Measurements from ENCODE around the gene ANXA6. TPM values are rescaled to one million over a fixed set of nuclear protein-coding genes. Genes with fewer than 3 reads are reported as not detected.

ANXA6 gene
- total and polyA plus RNA-seq, 2 of the 4 experiments (the other 2 are of a cell fraction) = 355 to 610 TPM

DNA sequence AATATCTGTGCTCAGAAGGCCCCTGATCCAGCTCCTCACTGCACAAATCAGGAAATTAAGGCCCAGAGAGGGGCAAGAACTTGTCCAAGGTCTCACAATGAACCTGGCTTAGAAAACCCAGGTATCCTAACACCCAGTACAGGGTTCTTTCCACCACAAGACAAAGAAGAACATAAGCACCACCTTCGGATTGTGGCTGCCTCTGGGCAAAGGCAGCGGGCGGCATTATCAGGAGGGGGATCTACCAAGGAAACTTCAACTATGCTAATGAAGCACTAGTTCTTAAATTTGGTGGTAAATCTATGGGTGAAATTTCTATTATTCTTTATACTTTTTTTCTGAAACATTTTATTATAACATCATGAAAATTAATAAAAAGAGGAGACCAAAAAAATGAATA lies 17.9 kb downstream of the ANXA6 start:
- Histone ChIP-seq H3K18ac (ENCODE audit: low read depth, low read length) (no peak overlapping the region), H3K9ac (ENCODE audit: low read depth, low read length) (no peak overlapping the region), H2BK20ac (ENCODE audit: low read depth, low read length) (no peak overlapping the region), H3K4me1 (ENCODE audit: control insufficient read depth, insufficient read depth, low read length) (no peaks in the 10 kb centered on the region; the same call in 1 of the 2 replicates), H2AK5ac (ENCODE audit: low read depth, low read length) (no peak overlapping the region), H3K4me3 (ENCODE audit: insufficient read depth, low read depth, low read length) (no peak overlapping the region), H3K4ac (ENCODE audit: low read depth, low read length) (no peak overlapping the region), H3K36me3 (ENCODE audit: control insufficient read depth, insufficient read depth, low read length) (peaks cover 83% of the 10 kb centered on the region), H3K27me3 (ENCODE audit: control insufficient read depth, insufficient read depth, low read length) (no peaks in the 10 kb centered on the region), H3K9me1 (ENCODE audit: insufficient read depth, low read length) (peaks cover 23% of the 10 kb centered on the region), H2BK15ac (ENCODE audit: low read depth, low read length) (no peak overlapping the region), H2AFZ (replicated peaks; ENCODE audit: low read length, poor library complexity) (no peak overlapping the region), H4K8ac (ENCODE audit: low read depth in 2 of 2, low read length in 2 of 2) (no peak overlapping the region), H2BK5ac (ENCODE audit: low read depth, low read length, poor library complexity, severe bottlenecking) (no peak overlapping the region), H3K14ac (replicated peaks; ENCODE audit: low read depth, low read length) (no peak overlapping the region), H3K4me2 (ENCODE audit: low read depth, low read length) (no peak overlapping the region), H2AK9ac (replicated peaks; ENCODE audit: low read depth, low read length, poor library complexity) (no peak overlapping the region), H2BK120ac (ENCODE audit: low read depth, low read length) (no peak overlapping the region), H4K91ac (ENCODE audit: insufficient read depth, low read depth, low read length) (no peak overlapping the region), H4K5ac (ENCODE audit: low read depth, low read length) (no peak overlapping the region), H3K9me3 (ENCODE audit: control insufficient read depth, insufficient read depth, low read length) (no peaks in the 10 kb centered on the region), H4K20me1 (ENCODE audit: insufficient read depth, low read length) (peaks cover 66% of the 10 kb centered on the region), H3K23ac (ENCODE audit: low read depth, low read length) (no peak overlapping the region), H3K56ac (ENCODE audit: extremely low read depth, insufficient read depth, low read length) (no peak overlapping the region), H3K79me1 (ENCODE audit: low read depth in 1 of 2, low read length in 2 of 2) (peaks cover 59 to 96% of the 10 kb centered on the region in 2 experiments), H3K27ac (ENCODE audit: insufficient read depth, low read length) (no peak overlapping the region)
- ChIA-PET CTCF (interaction anchor here (1.6 kb wide), 1 partner anchor 14 kb away, joined by 5 read pairs; no protein-coding TSS in a partner anchor), POLR2A (ENCODE audit: unreplicated experiment) (no interaction called here)
- WGBS, 2 experiments (ENCODE audit: extremely low coverage in 2 of 2, insufficient read length in 1 of 2) = no CpG with 5 or more reads among the region's 3 CpGs
- DNase-seq (no peak), ATAC-seq (ENCODE audit: low read depth) (no peak)
- TF ChIP-seq SMC3 (IDR thresholded peaks at IDR 0.05; ENCODE audit: low read depth, low read length) (no peak), MXI1 (IDR thresholded peaks at IDR 0.05; ENCODE audit: borderline replicate concordance, low read depth, low read length) (no peak), USF2 (IDR thresholded peaks at IDR 0.05; ENCODE audit: low read depth, low read length) (no peak), POLR2A (IDR thresholded peaks at IDR 0.05; ENCODE audit: low read depth, low read length) (no peak), NFE2L2 (IDR thresholded peaks at IDR 0.05; ENCODE audit: low read depth, low read length) (no peak), MAFK (IDR thresholded peaks at IDR 0.05; ENCODE audit: low read depth, low read length) (no peak), ELK1 (IDR thresholded peaks at IDR 0.05; ENCODE audit: borderline replicate concordance, low read depth, low read length) (no peak), FOS (IDR thresholded peaks at IDR 0.05; ENCODE audit: low read depth, low read length) (no peak), BHLHE40 (IDR thresholded peaks at IDR 0.05; ENCODE audit: low read depth, low read length) (no peak), CEBPB (IDR thresholded peaks at IDR 0.05; ENCODE audit: low read depth, low read length) (no peak), CHD1 (IDR thresholded peaks at IDR 0.05; ENCODE audit: low read depth, low read length) (no peak), RAD21 (IDR thresholded peaks at IDR 0.05; ENCODE audit: low read length) (no peak), RCOR1 (IDR thresholded peaks at IDR 0.05; ENCODE audit: insufficient replicate concordance, low read length) (no peak), RFX5 (IDR thresholded peaks at IDR 0.05; ENCODE audit: low read depth, low read length) (no peak), MAZ (IDR thresholded peaks at IDR 0.05; ENCODE audit: borderline replicate concordance, low read depth, low read length) (no peak)
- TF ChIP-seq, protein P1, sequence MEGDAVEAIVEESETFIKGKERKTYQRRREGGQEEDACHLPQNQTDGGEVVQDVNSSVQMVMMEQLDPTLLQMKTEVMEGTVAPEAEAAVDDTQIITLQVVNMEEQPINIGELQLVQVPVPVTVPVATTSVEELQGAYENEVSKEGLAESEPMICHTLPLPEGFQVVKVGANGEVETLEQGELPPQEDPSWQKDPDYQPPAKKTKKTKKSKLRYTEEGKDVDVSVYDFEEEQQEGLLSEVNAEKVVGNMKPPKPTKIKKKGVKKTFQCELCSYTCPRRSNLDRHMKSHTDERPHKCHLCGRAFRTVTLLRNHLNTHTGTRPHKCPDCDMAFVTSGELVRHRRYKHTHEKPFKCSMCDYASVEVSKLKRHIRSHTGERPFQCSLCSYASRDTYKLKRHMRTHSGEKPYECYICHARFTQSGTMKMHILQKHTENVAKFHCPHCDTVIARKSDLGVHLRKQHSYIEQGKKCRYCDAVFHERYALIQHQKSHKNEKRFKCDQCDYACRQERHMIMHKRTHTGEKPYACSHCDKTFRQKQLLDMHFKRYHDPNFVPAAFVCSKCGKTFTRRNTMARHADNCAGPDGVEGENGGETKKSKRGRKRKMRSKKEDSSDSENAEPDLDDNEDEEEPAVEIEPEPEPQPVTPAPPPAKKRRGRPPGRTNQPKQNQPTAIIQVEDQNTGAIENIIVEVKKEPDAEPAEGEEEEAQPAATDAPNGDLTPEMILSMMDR (conservative IDR thresholded peaks at IDR 0.05; ENCODE audit: low read depth, low read length) = no peak
- in situ Hi-C loops (cut with MboI; ENCODE audit: low sequenced_read_pairs) (loop anchor here (10.0 kb wide), 1 partner anchor 605 kb away; no protein-coding TSS in a partner anchor), dilution Hi-C loops (cut with HindIII; ENCODE audit: low sequenced_read_pairs, unreplicated experiment) (no loop called here), intact Hi-C loops (cut with micrococcal nuclease) (no loop called here)
- BruUV-seq (replicated peaks) = no TSS peak

Measured in IMR-90 (cell line).